SK-N-SH (cell line): ENCODE measurements around the gene TFPI. TPM values are rescaled to one million over a fixed set of nuclear protein-coding genes. Genes with fewer than 3 reads are reported as not detected.
"Not testable (repeated sequence)": the region's sequence is repeated elsewhere in the genome, so short reads cannot be mapped to it uniquely, and the experiment has no call there.

Experiments used
- CTCF ChIA-PET: fragments of 300-600, 350-600 bp; formaldehyde crosslinking; extraction: SDS; loops from one replicate; lab custom pipeline; 2021; lab: Yijun Ruan, JAX
- POLR2A ChIA-PET: fragments of 350-600 bp; sonication (Branson Sonifier 250); formaldehyde crosslinking; extraction: SDS; loops from one replicate; lab custom pipeline; 2020; ENCODE audit warnings: antibody characterized with exemption, inconsistent platforms; lab: Yijun Ruan, JAX
- DNase-seq: peaks from one replicate; pipeline ENCODE4 v3.0.0; 2012
- H2AFZ ChIP-seq: fragments of 200-600 bp; sonication (generic); 2 replicates; pipeline ENCODE4 v1.8.1; 2016; ENCODE audit warnings: antibody characterized with exemption, mild to moderate bottlenecking, low read depth
- H3F3A ChIP-seq: fragments of 200-600 bp; sonication (generic); replicated peaks from 2 replicates; pipeline ENCODE3; 2016; ENCODE audit warnings: antibody characterized with exemption, mild to moderate bottlenecking; ENCODE audit not compliant: insufficient read depth
- H3K27ac ChIP-seq, 2 experiments: fragments of 200-500 bp in 1 of 2; fragments of 200-600 bp in 1 of 2; sonication (Bioruptor generic) in 1 of 2; sonication (generic), shearing (Covaris generic) in 1 of 2; 2 replicates each; pipeline versions ENCODE4 v1.5.1 to v1.6.1; 2014 to 2016; ENCODE audit warnings: low read depth in 2 of 2, inconsistent platforms in 1 of 2, low read length in 1 of 2, mild to moderate bottlenecking in 1 of 2, mixed read lengths in 1 of 2
- H3K27me3 ChIP-seq: fragments of 200-600 bp; sonication (generic), shearing (Covaris generic); 2 replicates; pipeline ENCODE4 v1.6.1; 2016; ENCODE audit warnings: mixed run types; ENCODE audit not compliant: insufficient read depth
- H3K36me3 ChIP-seq, 2 experiments: fragments of 200-500 bp in 1 of 2; fragments of 200-600 bp in 1 of 2; sonication (Bioruptor generic) in 1 of 2; sonication (generic) in 1 of 2; replicated peaks in 1 of 2; 2 replicates each; pipeline versions ENCODE3 to v1.5.1; 2014 to 2016; ENCODE audit warnings: low read length in 1 of 2, mild to moderate bottlenecking in 1 of 2; ENCODE audit not compliant: insufficient read depth in 2 of 2, control insufficient read depth in 1 of 2
- H3K4me1 ChIP-seq, 2 experiments: fragments of 200-500 bp in 1 of 2; fragments of 200-600 bp in 1 of 2; sonication (Bioruptor generic) in 1 of 2; sonication (generic), shearing (Covaris generic) in 1 of 2; 2 replicates each; pipeline versions ENCODE4 v1.5.1 to v1.6.1; 2014 to 2016; ENCODE audit warnings: low read depth in 1 of 2, low read length in 1 of 2, mixed run types in 1 of 2; ENCODE audit not compliant: insufficient read depth in 2 of 2, control insufficient read depth in 1 of 2
- H3K4me2 ChIP-seq: fragments of 200-600 bp; sonication (generic), shearing (Covaris generic); 2 replicates; pipeline ENCODE4 v1.6.1; 2017; ENCODE audit warnings: mixed run types
- H3K4me3 ChIP-seq, 2 experiments: fragments of 200-500 bp in 1 of 2; fragments of 200-600 bp in 1 of 2; sonication (Bioruptor generic) in 1 of 2; sonication (generic), shearing (Covaris generic) in 1 of 2; 2 replicates each; pipeline versions ENCODE4 v1.5.1 to v1.8.1; 2014 to 2016; ENCODE audit warnings: low read depth in 2 of 2, inconsistent platforms in 1 of 2, low read length in 1 of 2, mild to moderate bottlenecking in 1 of 2, mixed read lengths in 1 of 2, moderate library complexity in 1 of 2
- H3K79me2 ChIP-seq: fragments of 200-600 bp; sonication (generic); 2 replicates; pipeline ENCODE4 v1.8.1; 2017; ENCODE audit warnings: mild to moderate bottlenecking; ENCODE audit not compliant: insufficient read depth
- H3K9ac ChIP-seq: fragments of 200-600 bp; sonication (generic); 2 replicates; pipeline ENCODE4 v1.6.1; 2017; ENCODE audit warnings: mixed run types
- H3K9me2 ChIP-seq: fragments of 200-600 bp; sonication (generic); 2 replicates; pipeline ENCODE4 v1.6.1; 2017; ENCODE audit warnings: mixed run types
- H3K9me3 ChIP-seq: fragments of 200-600 bp; sonication (generic); 2 replicates; pipeline ENCODE4 v1.6.1; 2017; ENCODE audit warnings: mixed run types, mild to moderate bottlenecking, moderate library complexity
- H4K20me1 ChIP-seq: fragments of 200-600 bp; sonication (generic); 2 replicates; pipeline ENCODE4 v1.6.1; 2017; ENCODE audit warnings: mild to moderate bottlenecking, mixed run types; ENCODE audit not compliant: insufficient read depth
- ELF1 ChIP-seq: IDR thresholded peaks from 2 replicates; pipeline ENCODE4 v1.4.0; 2012
- FOSL2 ChIP-seq: IDR thresholded peaks from 2 replicates; pipeline ENCODE4 v1.4.0; 2012; ENCODE audit warnings: low read depth, mild to moderate bottlenecking, moderate library complexity, borderline replicate concordance
- MXI1 ChIP-seq: IDR thresholded peaks from 2 replicates; pipeline ENCODE4 v1.6.1; 2012; ENCODE audit warnings: mild to moderate bottlenecking, low read depth, low read length, improper control_type of control experiment
- NRF1 ChIP-seq: IDR thresholded peaks from 2 replicates; pipeline ENCODE4 v1.6.1; 2012; ENCODE audit warnings: low read depth, mild to moderate bottlenecking, low read length
- RAD21 ChIP-seq: IDR thresholded peaks from 2 replicates; pipeline ENCODE4 v1.6.1; 2012; ENCODE audit warnings: mild to moderate bottlenecking, low read length
- RFX5 ChIP-seq: IDR thresholded peaks from 2 replicates; pipeline ENCODE4 v1.6.1; 2012; ENCODE audit warnings: mild to moderate bottlenecking, improper control_type of control experiment, low read length
- TAF1 ChIP-seq: IDR thresholded peaks from 2 replicates; pipeline ENCODE4 v1.6.1; 2012; ENCODE audit warnings: low read depth, mild to moderate bottlenecking, low read length, moderate library complexity, borderline replicate concordance
- ZBTB33 ChIP-seq: IDR thresholded peaks from 2 replicates; pipeline ENCODE4 v1.4.0; 2012; ENCODE audit warnings: low read depth, borderline replicate concordance
- WGBS: methylation state at CpG from one replicate; pipeline ENCODE4 v1.1.6; 2017; ENCODE audit warnings: low lambda C conversion rate; 5-methylcytosine and 5-hydroxymethylcytosine counted together
- polyA plus RNA-seq, 3 experiments: library from polyadenylated mRNA; depleted of rRNA; stranded (reverse); fragments of >200 nt; gene quantifications; 2 replicates each; pipeline ENCODE4 v1.2.3, GENCODE V29; 2012
- TF ChIP-seq, protein P1 (sequence below): fragments of 150-350 bp; IDR thresholded peaks from 2 replicates; pipeline ENCODE4 v1.6.1; 2016; ENCODE audit warnings: mild to moderate bottlenecking, low read depth, low read length

Gene TFPI
- polyA plus RNA-seq, 1 of the 3 experiments (the other 2 are of a cell fraction): 2.1 TPM

- DNase-seq, H3K27ac ChIP-seq, H3K4me3 ChIP-seq, H3K9ac ChIP-seq, H3K9me2 ChIP-seq, H3K79me2 ChIP-seq, H3F3A ChIP-seq, CTCF ChIA-PET, H3K4me2 ChIP-seq, H3K36me3 ChIP-seq, H3K27me3 ChIP-seq, H2AFZ ChIP-seq, H4K20me1 ChIP-seq, H3K9me3 ChIP-seq, POLR2A ChIA-PET, H3K4me1 ChIP-seq: not testable (repeated sequence)
- WGBS: 86% methylated on average over 15 of the region's 15 CpGs
Measured at GRCh38 chr2:187516630-187517510, 37.4 kb downstream of the TFPI start.

- H2AFZ ChIP-seq: no peak overlapping the region
- no peaks in the 10 kb centered on the region for H3K9me2 ChIP-seq
- POLR2A ChIA-PET: no interaction called here
- no peak for DNase-seq
- no peak for TF ChIP-seq NRF1
- no peak for TF ChIP-seq MXI1
- no peak for TF ChIP-seq RFX5
- TF ChIP-seq ELF1: no peak
- TF ChIP-seq ZBTB33: no peak
- TF ChIP-seq FOSL2: no peak
- TF ChIP-seq, protein P1, sequence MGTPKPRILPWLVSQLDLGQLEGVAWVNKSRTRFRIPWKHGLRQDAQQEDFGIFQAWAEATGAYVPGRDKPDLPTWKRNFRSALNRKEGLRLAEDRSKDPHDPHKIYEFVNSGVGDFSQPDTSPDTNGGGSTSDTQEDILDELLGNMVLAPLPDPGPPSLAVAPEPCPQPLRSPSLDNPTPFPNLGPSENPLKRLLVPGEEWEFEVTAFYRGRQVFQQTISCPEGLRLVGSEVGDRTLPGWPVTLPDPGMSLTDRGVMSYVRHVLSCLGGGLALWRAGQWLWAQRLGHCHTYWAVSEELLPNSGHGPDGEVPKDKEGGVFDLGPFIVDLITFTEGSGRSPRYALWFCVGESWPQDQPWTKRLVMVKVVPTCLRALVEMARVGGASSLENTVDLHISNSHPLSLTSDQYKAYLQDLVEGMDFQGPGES: no peak
- no peak for TF ChIP-seq TAF1
- no peak for TF ChIP-seq RAD21
- H3K4me3 ChIP-seq: no peak overlapping the region
- no peaks in the 10 kb centered on the region for H3K4me1 ChIP-seq
- no peak overlapping the region for H3K27ac ChIP-seq
- no peaks in the 10 kb centered on the region for H3K9me3 ChIP-seq
- H3K36me3 ChIP-seq: no peaks in the 10 kb centered on the region
- H3K9ac ChIP-seq: no peak overlapping the region
- H3K79me2 ChIP-seq: no peaks in the 10 kb centered on the region
- 74% methylated on average over 4 of the region's 4 CpGs for WGBS
- no peaks in the 10 kb centered on the region for H4K20me1 ChIP-seq
- H3K4me2 ChIP-seq: no peak overlapping the region
- CTCF ChIA-PET: interaction anchor here (2.3 kb wide), 1 partner anchor 15 kb away, joined by 7 read pairs; no protein-coding TSS in a partner anchor
- H3F3A ChIP-seq: no peaks in the 10 kb centered on the region
- H3K27me3 ChIP-seq: no peaks in the 10 kb centered on the region
Measured at GRCh38 chr2:187514930-187515329, 39.3 kb downstream of the TFPI start.

DNA sequence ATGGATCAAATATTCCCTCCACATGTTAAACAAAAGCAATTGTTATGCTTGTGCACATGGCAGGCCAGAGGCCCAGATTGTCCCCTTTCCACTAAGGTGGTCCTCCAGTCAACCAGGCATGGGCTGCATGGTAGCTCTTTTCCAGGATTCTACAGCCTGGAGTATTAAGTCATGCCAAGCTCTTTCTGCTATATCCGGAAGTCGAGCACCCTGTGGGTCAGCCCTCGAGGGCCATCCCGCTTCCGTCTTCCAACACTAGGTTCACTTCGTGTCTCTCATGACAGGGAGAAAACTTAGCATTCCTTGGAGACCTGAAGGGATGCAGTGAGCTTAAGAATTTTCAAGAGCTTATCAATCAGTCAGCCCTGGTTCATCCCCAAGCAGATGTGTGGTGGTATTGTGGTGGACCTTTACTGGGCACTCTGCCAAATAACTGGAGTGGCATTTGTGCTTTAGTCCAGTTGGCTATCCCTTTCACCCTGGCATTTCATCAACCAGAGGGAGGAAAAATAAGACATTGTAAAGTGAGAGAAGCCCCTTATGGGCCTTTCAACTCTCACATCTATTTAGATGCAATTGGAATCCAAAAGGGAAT is 39.9 kb downstream of the TFPI start:
- not testable (repeated sequence) for H3K9me2 ChIP-seq
- WGBS: 91% methylated on average over 6 of the region's 6 CpGs
- CTCF ChIA-PET: interaction anchor here (0.6 to 2.3 kb wide), 2 partner anchors 15 to 67 kb away, joined by 3 to 7 read pairs; no protein-coding TSS in a partner anchor

GRCh38 chr2:187513460-187514234 is 40.6 kb downstream of the TFPI start:
- H3K9ac ChIP-seq, POLR2A ChIA-PET, H3K4me3 ChIP-seq, DNase-seq, H3F3A ChIP-seq, H3K4me1 ChIP-seq, H3K4me2 ChIP-seq, H3K79me2 ChIP-seq, H2AFZ ChIP-seq, H3K36me3 ChIP-seq, H4K20me1 ChIP-seq, H3K27me3 ChIP-seq, H3K27ac ChIP-seq, H3K9me3 ChIP-seq, H3K9me2 ChIP-seq: not testable (repeated sequence)
- CTCF ChIA-PET: interaction anchor here (0.6 to 2.3 kb wide), 2 partner anchors 14 to 68 kb away, joined by 3 to 7 read pairs; no protein-coding TSS in a partner anchor
- WGBS: 92% methylated on average over 5 of the region's 5 CpGs

More for the DNA sequence above, 39.9 kb downstream of the TFPI start:
- H3F3A ChIP-seq, H3K27ac ChIP-seq, H3K4me3 ChIP-seq, POLR2A ChIA-PET, H3K9me3 ChIP-seq, H3K36me3 ChIP-seq, H3K4me2 ChIP-seq, H3K4me1 ChIP-seq, DNase-seq, H3K27me3 ChIP-seq, H3K9ac ChIP-seq, H2AFZ ChIP-seq, H3K79me2 ChIP-seq, H4K20me1 ChIP-seq: not testable (repeated sequence)
